GM19025 (cell line): ENCODE data around the gene SERINC5.
"Not testable (repeated sequence)": the region's sequence is repeated elsewhere in the genome, so short reads cannot be mapped to it uniquely, and the experiment has no call there.

Experiments
- ATAC-seq: cut with Tn5 transposase; IDR thresholded peaks from one replicate; pipeline ENCODE4 v1.9.1; 2021; ENCODE audit warnings: mild to moderate bottlenecking, low read depth, moderate library complexity; ENCODE audit not compliant: unreplicated experiment

SERINC5 gene

GRCh38 chr5:80116465-80116864, 139.4 kb downstream of the SERINC5 start:
- no peak for ATAC-seq

- ATAC-seq: no peak
Measured at GRCh38 chr5:80116000-80116399, 139.8 kb downstream of the SERINC5 start.

- no peak for ATAC-seq
Measured at GRCh38 chr5:80114860-80115259, 141.0 kb downstream of the SERINC5 start.

GRCh38 chr5:80111376-80111990, 144.4 kb downstream of the SERINC5 start:
- not testable (repeated sequence) for ATAC-seq

GRCh38 chr5:80109646-80110478, 146.0 kb downstream of the SERINC5 start:
- ATAC-seq: no peak

- no peak for ATAC-seq
Measured at GRCh38 chr5:80106916-80107315, 148.9 kb downstream of the SERINC5 start.

- no peak for ATAC-seq
Measured at GRCh38 chr5:80105698-80106439, 150.0 kb downstream of the SERINC5 start.

GRCh38 chr5:80103371-80103770, 152.5 kb downstream of the SERINC5 start:
- no peak for ATAC-seq

GRCh38 chr5:80101993-80102392, 153.9 kb downstream of the SERINC5 start:
- ATAC-seq: no peak

- no peak for ATAC-seq
Measured at GRCh38 chr5:80097451-80097850, 158.4 kb downstream of the SERINC5 start.

- no peak for ATAC-seq
Measured at GRCh38 chr5:80094236-80094738, 161.6 kb downstream of the SERINC5 start.

GRCh38 chr5:80093796-80094195, 162.1 kb downstream of the SERINC5 start:
- no peak for ATAC-seq

GRCh38 chr5:80092486-80093107, 163.3 kb downstream of the SERINC5 start:
- ATAC-seq: no peak

- not testable (repeated sequence) for ATAC-seq
Measured at GRCh38 chr5:80091792-80092192, 164.1 kb downstream of the SERINC5 start.

GRCh38 chr5:80090884-80091166, 165.0 kb downstream of the SERINC5 start:
- ATAC-seq: no peak

GRCh38 chr5:80083101-80083890, 172.6 kb downstream of the SERINC5 start:
- no peak for ATAC-seq

- ATAC-seq: no peak
Measured at GRCh38 chr5:80082731-80083100, 173.1 kb downstream of the SERINC5 start.

GRCh38 chr5:80082281-80082680, 173.6 kb downstream of the SERINC5 start:
- ATAC-seq: no peak

- no peak for ATAC-seq
Measured at GRCh38 chr5:80078921-80079320, 176.9 kb downstream of the SERINC5 start.

GRCh38 chr5:80077051-80077714, 178.7 kb downstream of the SERINC5 start:
- ATAC-seq: no peak
